GM19240 (cell line): ENCODE data around the gene ADGRG1.

Source experiments
- DNase-seq: peaks from one replicate; pipeline ENCODE4 v3.0.0; 2011; ENCODE audit warnings: low spot score; ENCODE audit not compliant: insufficient read length

The ADGRG1 gene

GRCh38 chr16:57682809-57683635 lies 54.6 kb downstream of the ADGRG1 start:
- no peak for DNase-seq

GRCh38 chr16:57683636-57684545 lies 55.5 kb downstream of the ADGRG1 start:
- no peak for DNase-seq

GRCh38 chr16:57684626-57685358 lies 56.4 kb downstream of the ADGRG1 start:
- no peak for DNase-seq

- no peak for DNase-seq
These were observed 57.2 kb downstream of the ADGRG1 start for GRCh38 chr16:57685633-57686032.

- DNase-seq: no peak
These were observed 58.1 kb downstream of the ADGRG1 start for GRCh38 chr16:57686577-57686976.

- no peak for DNase-seq
These were observed 59.0 kb downstream of the ADGRG1 start for GRCh38 chr16:57687363-57687929.

- DNase-seq: no peak
These were observed 60.1 kb downstream of the ADGRG1 start for GRCh38 chr16:57688487-57688986.

- no peak for DNase-seq
These were observed 60.7 kb downstream of the ADGRG1 start for GRCh38 chr16:57688987-57689761.

- peak; percentile 66 for DNase-seq
These were observed 61.5 kb downstream of the ADGRG1 start for GRCh38 chr16:57689762-57690558.

GRCh38 chr16:57690782-57691471 lies 62.5 kb downstream of the ADGRG1 start:
- no peak for DNase-seq

- no peak for DNase-seq
These were observed 64.2 kb downstream of the ADGRG1 start for GRCh38 chr16:57692636-57693035.

- DNase-seq: no peak
These were observed 65.1 kb downstream of the ADGRG1 start for GRCh38 chr16:57693550-57693949.

GRCh38 chr16:57694231-57694724 lies 65.8 kb downstream of the ADGRG1 start:
- DNase-seq: no peak

- peak; percentile 62 for DNase-seq
These were observed 66.6 kb downstream of the ADGRG1 start, which contains the start of gene DRC7 for GRCh38 chr16:57694725-57695679. Gene DRC7, plus strand, starts transcription at chr16:57694806. Its CDS starts 3,144 bp downstream, at chr16:57697950.

- DNase-seq: no peak
These were observed 67.2 kb downstream of the ADGRG1 start for GRCh38 chr16:57695680-57696069.

GRCh38 chr16:57696240-57696639 lies 67.8 kb downstream of the ADGRG1 start:
- DNase-seq: no peak

GRCh38 chr16:57697896-57698537 lies 69.6 kb downstream of the ADGRG1 start:
- DNase-seq: no peak
